IPS-11a (cell line): Measurements from ENCODE around the gene ARHGAP26.
"Not testable (repeated sequence)": the region's sequence is repeated elsewhere in the genome, so short reads cannot be mapped to it uniquely, and the experiment has no call there.

Experiments used
- H3K4me3 ChIP-seq: one replicate; pipeline ENCODE4 v1.5.1; 2013; ENCODE audit warnings: low read depth, low read length, control low read depth

Gene ARHGAP26

GRCh38 chr5:143191720-143192119 is 421.5 kb downstream of the ARHGAP26 start:
- H3K4me3 ChIP-seq = no peak overlapping the region

DNA sequence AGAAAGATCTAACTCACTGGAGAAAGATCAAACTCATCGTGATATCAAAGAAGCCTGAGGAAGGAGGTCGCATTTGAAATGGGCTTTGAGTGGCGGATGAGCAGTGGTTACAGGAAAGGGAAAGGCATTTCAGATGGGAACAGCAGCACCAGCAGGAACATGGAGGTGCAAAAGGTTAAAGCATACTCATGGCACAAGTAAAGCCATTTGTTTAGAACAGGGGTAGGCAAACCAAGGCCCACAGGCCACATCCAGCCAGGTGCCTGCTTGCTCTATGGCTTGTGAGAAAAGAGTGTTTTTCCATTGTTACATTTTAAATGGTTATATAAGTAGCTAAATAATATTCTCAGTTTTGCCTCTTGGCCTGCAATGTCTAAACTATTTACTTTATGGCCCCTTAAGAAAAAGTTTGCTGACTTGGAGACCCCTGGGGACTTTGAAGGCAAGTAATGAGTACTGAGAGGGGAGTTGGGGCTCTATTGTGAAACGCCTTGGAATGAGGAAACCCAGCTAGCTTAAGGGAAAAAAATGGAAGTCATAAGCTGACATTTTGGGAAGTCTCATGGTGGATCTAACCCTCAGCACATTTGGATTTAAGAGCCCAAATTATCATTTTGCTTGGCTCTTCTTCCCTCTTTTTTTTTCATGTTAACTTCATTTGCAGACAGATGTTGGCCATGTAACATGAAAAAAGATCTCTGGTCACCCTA is 422.2 kb downstream of the ARHGAP26 start:
- no peak overlapping the region for H3K4me3 ChIP-seq

DNA sequence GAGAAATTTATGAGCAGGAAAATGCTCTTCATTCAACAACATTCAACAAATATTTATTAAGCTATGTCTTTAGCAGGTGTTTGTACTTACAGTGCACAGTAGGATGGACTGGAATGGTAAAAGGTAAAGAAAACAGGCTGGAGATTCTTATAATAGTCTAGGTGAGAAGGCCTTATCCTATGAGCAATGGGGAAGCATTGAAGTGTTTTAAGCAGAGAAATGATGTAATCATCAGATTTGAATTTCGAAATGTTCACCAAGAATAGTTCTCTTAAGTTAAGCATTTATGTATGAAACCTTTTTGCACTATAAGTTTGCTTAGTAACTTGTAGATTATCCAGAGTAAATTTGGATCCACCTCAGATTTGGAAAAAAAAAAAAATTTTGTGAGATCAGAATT is 424.0 kb downstream of the ARHGAP26 start:
- no peak overlapping the region for H3K4me3 ChIP-seq

- H3K4me3 ChIP-seq = no peak overlapping the region
These were observed 424.5 kb downstream of the ARHGAP26 start for GRCh38 chr5:143194713-143195112.

- H3K4me3 ChIP-seq = no peak overlapping the region
These were observed 425.3 kb downstream of the ARHGAP26 start for GRCh38 chr5:143195491-143195890.

DNA sequence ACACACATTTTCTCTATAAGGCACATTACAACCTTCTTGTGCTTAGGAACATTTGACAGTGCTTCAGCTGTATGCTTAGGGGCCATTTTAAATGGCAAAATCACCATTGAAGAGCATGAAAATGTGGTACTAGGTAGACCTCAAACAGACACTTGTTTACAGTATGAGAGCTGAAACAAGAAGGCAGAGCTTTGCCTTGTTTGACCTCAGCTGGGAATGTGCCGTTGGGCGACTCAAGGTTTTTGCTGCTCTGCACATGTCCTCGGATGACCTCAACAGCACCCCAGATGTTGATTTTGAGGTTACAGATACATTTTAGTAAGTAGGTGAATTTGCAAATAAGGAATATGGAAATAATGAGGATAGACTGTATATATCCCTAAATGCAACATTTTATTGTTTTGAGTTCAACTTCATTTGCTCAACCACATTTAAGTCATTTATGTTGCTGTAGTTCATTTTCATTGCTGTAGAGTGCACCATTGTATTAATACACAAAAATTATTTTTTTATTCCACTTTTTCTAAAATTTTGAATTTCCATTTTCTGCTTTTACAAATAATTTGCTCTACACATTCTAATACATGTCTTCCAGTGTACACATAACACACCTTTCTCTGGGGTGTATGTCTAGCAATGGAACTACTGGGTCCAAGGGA is 426.6 kb downstream of the ARHGAP26 start:
- no peak overlapping the region for H3K4me3 ChIP-seq

DNA sequence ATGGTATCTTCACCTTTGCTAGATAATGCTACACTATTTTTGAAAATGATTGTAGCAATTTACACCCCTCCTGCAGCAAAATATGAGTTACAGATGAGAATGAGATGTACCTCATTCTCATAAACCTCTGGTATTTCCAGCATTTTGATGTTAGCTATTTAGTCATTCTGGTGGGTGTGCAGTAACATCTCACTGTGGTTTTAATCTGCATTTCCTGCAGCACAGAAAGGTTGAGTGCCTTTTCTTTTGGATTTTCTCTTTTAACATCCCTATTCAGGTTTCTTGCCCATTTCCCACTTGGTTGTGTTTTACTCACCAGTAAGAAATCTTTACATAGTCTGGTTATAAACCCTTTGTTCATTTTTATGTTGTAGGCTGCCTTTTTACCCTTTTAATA is 427.1 kb downstream of the ARHGAP26 start:
- H3K4me3 ChIP-seq = no peak overlapping the region

DNA sequence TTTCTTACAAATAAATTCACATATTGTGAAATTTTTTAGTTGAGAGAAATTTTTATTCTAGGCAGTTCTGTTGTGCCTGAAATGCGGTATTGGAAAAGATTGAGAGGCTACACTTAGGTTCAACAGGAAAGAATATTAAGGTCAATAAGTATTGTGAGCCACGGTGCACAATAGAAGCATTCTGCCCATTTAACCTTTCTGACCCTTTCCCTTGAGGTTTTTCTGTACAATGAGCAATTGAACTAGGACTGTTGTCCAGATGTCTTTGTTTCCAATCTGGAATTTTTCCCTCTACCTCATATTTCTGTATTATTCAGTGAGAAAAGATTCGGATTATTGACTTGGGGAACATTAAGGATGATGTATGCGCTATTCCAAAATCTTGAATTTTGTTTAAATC is 428.2 kb downstream of the ARHGAP26 start:
- H3K4me3 ChIP-seq = no peak overlapping the region

- no peak overlapping the region for H3K4me3 ChIP-seq
These were observed 429.0 kb downstream of the ARHGAP26 start for GRCh38 chr5:143199161-143199560.

DNA sequence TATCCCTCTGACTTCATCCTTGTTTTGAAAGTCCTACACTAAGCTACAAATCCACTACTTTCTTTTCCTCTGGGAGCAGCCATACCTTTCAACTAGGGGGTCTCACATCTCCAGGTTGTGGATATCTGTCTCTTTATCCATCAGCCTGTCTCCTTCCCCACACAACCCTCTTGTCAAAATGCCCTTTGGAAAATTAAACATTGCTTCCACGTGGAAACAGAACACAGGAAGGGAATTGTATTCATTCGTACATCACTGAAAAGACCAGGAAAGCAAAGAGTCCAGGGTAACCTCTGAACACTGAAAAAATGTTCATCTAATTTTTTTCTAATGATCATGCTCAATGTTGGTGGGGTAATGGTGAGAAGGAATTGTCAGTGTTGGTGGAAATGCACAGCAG is 429.7 kb downstream of the ARHGAP26 start:
- no peak overlapping the region for H3K4me3 ChIP-seq

DNA sequence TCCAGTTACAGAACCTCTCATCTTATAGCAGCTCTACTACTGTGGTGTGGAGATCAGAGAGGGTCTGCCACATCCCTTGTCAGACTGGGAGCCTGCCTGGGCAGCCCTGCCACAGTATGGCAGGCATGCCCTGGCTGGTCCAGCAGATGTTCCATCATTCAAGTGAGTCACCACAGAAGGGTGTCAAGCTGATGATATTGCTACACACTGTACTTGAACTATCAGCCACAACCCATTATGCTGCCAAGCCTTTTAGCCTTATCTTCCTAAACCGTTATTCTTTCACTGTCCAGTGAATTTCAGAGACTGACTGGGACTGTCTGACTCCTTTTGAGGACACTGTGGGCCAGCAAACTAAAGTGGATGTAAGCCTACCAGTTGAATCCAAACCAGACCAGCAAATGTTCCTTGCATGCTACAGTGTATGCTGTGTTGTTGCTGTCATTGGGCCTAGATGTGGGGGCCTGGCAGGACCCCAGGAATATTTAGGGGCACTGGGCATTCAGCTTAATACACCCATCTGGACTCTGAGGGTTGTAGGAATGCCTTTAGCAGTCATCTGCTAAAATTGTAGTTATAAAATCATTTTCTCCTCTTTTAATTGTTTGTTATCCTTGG is 430.7 kb downstream of the ARHGAP26 start:
- H3K4me3 ChIP-seq = no peak overlapping the region

DNA sequence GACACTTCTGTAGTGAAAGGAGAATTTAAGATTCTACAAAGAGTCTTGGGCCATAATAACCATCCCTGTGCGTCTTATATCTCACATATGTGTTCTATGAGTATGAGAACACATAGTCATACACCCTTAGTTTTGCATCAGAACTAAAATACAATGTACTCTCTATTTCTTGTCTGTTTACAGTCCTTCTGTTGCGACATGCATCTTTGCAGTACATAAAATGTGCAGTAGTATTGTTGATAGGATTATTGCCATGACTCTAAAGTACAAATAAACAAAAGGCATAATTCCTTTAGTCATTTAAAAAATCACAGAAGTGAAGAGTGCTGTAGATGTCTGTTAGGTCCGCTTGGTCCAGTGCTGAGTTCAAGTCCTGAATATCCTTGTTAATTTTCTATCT is 431.4 kb downstream of the ARHGAP26 start:
- H3K4me3 ChIP-seq = no peak overlapping the region

GRCh38 chr5:143203301-143203956 is 433.3 kb downstream of the ARHGAP26 start:
- not testable (repeated sequence) for H3K4me3 ChIP-seq

GRCh38 chr5:143204474-143205246 is 434.5 kb downstream of the ARHGAP26 start:
- H3K4me3 ChIP-seq = no peak overlapping the region

- H3K4me3 ChIP-seq = no peak overlapping the region
These were observed 435.2 kb downstream of the ARHGAP26 start for GRCh38 chr5:143205386-143205785.

DNA sequence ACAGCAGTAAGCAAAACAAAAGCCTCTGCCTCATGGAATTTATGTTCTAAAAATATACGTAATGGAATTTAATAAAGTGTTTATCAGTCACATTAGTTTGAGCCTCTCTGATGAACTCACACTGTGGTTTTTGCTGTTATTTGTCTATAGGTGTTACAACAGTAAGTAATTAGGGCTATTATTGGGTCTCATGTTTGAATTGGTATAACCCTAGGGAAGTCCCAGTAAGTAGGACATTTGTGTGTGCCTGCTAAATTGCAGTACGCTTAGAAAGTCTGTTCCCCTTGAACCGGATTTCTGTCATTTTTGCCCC is 435.7 kb downstream of the ARHGAP26 start:
- no peak overlapping the region for H3K4me3 ChIP-seq

GRCh38 chr5:143206196-143207053 is 436.2 kb downstream of the ARHGAP26 start:
- no peak overlapping the region for H3K4me3 ChIP-seq

- no peak overlapping the region for H3K4me3 ChIP-seq
These were observed 436.9 kb downstream of the ARHGAP26 start for GRCh38 chr5:143207058-143207457.

DNA sequence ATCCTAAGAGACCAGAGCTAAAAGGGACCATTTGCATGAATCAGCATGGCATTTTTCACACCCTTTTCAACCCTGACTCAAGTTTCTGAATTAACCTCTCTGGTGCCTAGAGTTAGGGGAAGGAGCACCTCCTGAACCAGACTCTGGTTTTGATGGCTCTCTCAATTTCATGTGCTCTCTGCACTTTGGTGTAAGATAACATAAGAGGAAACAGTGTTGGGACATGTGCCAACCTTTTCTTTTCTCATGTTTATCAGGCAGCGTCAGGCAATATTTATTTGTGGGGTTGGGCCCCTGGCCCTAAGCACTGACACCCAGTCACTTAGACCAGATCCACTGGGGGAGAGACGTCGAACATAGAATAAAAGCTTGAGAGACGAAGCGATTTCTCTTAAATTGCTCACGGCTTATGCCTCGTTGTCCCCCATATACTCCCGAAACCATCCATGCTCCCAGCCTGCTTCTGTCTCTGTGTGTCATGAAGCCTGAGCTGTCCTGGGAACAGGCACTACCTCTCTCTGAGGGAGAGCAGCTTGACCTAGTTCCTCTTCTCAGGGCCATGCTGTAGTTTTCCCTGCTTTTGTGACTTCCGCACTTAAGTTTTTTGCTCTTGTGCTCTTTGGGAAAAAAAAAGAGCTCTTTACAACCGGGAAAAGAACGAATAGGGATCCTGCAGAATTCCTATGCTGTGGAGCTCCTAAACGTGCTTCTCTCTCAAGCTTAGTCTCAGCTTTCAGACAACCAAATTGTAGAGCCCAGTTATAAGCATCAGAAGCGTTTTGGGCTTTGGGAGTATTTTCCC is 437.6 kb downstream of the ARHGAP26 start:
- H3K4me3 ChIP-seq = no peak overlapping the region

- no peak overlapping the region for H3K4me3 ChIP-seq
These were observed 438.1 kb downstream of the ARHGAP26 start for GRCh38 chr5:143208365-143208641.
